NCI-H2081 (cell line): Measurements from ENCODE around the gene SHQ1.

ENCODE experiments used
- DNase-seq, 2 experiments: peaks; one replicate each; lab custom pipeline; 2025; lab: John Stamatoyannopoulos, UW

SHQ1 gene

GRCh38 chr3:72848703-72849081 lies 447 bp upstream of the SHQ1 start:
- DNase-seq: peak in 1 of 2 experiments; percentile 16

- no peak for DNase-seq
These were observed 963 bp downstream of the SHQ1 start for GRCh38 chr3:72847282-72847681.

DNA sequence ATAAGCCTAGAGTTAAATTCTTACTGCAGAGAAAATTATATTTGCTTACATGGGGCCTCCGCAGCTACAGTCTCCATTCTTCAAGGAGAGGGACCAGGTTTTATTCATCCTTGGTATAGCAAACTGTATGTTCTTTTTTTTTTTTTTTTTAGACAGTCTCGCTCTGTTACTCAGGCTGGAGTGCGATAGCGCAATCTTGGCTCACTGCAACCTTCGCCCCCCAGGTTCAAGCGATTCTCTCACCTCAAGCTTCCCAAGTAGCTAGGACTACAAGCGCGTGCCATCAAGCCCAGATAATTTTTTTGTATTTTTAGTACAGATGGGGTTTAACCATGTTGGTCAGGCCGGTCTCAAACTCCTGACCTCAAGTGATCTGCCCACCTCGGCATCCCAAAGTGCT lies 2.1 kb downstream of the SHQ1 start:
- DNase-seq: no peak

DNA sequence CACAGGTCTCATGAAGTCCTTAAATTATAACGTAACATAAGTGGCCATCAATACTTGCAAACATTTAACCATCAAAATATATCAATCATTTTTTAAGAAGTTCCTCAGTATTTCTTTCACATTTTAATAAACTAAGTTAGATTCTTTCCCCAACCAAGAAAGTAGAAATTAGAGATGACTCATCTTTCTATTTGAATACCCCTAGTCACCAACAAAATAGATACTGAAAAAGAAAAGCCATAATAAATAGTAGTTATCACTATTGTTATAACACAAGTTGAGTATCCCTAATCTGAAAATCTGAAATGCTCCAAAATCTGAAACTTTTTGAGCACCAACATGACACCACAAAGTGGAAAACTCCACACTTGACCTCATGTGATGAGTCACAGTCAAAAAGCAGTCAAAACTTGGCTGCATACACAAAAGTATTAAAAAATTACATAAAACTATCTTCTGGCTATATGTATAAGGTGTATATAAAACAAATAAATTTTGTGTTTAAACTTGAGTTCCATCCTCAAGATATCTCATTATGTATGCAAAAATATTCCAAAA lies 3.7 kb downstream of the SHQ1 start:
- no peak for DNase-seq

GRCh38 chr3:72839057-72839456 lies 9.2 kb downstream of the SHQ1 start:
- no peak for DNase-seq

DNA sequence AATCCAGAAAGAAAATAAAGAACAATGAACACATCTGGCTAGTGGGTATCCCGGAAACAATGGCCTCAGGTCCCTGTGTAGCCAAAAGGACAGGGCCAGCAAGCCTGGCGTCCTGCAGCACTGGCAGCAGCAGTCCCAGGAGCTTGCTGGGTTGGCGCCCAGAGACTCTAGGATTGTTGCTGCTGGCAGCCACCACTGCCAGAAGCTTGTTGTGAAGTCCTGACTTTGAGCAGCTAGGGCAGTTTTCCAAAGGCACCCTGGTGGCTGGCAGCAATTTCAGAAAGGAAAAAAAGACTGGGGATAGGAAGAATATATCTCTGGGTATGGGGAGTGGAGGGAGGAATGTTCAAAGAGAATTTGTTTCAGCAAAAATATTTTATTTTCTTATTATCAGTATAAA lies 11.3 kb downstream of the SHQ1 start:
- peak; percentile 4 to 12 for DNase-seq

DNA sequence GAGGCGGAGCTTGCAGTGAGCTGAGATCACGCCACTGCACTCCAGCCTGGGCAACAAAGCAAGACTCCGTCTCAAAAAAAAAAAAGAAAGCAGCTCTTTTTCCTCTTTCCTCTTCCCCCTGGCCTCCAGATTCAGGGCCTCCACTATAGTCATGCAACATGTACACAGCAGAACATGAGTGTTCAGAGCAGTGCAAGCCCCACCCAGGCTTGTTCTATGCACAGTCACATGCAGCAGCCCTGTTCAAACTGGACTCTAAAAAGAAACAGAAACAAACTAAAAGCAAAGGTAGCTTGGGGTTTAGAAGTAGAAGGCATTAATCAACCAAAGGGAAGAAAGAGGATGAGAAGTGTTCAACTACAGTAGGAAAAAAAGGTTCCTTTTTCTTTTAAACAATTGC lies 11.8 kb downstream of the SHQ1 start:
- DNase-seq: no peak

GRCh38 chr3:72830452-72831223 lies 17.6 kb downstream of the SHQ1 start:
- DNase-seq: no peak

DNA sequence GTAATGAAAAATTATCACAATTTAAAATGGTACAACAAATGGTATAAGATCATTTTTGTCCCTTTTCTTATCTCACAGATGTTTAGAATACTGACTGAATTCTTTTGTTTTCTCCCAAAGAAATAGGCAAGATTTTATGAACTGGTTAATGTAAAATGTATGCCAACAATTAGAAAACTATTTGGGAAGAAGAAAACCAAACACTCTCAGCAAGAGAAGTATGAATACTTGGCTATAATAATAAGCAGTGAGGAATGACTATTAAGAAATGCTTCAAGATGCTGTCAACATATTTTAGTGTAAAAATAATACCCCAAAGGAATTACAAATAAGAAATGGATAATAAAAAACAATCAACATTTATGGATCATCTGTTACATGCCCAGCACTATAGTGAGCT lies 18.5 kb downstream of the SHQ1 start:
- DNase-seq: no peak

- DNase-seq: peak; percentile 31 to 82
These were observed 27.0 kb downstream of the SHQ1 start for GRCh38 chr3:72821161-72821781.

GRCh38 chr3:72820415-72820814 lies 27.8 kb downstream of the SHQ1 start:
- peak; percentile 10 to 61 for DNase-seq

DNA sequence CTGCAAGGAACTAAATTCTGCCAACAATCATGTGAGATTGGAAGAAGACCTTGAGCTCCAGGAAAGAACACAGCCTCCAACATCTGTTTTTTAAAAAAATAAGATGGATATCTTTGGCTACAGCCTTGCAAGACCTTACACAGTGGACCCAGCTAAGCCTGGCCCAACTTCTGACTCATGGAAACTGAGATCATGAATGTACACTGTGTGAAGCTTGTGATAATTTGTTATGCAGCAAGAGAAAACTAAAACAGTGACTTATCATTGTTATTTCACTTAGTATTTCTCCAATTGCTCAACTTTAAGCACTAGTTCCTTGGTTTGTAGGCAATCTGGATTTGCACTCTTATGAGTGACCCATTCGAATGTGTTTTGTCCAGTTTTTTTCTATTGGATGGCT lies 29.3 kb downstream of the SHQ1 start:
- no peak for DNase-seq

GRCh38 chr3:72818092-72818773 lies 30.0 kb downstream of the SHQ1 start:
- peak in 1 of 2 experiments; percentile 28 for DNase-seq

DNA sequence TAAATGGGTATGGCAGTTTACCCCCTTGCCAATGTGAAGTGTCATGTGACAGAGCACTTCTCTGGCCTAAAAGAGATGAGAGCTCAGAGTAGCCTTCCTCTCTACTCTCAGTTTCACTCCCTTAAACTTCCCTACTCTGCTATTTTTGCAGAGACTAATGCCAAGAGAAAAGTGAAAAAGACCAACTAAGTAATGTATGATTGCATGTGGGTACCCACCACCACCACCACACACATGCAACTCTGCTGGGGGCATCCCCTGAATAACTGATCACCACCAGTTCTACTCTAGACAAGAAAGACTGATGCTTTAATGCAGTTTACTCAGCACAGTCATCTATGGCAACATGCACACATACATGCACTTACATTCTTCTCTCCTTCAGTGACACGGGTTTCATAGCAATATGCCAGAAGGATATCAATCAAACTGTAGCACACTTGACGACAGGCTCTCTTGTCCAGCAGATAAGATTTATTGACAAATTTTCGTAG lies 31.3 kb downstream of the SHQ1 start:
- no peak for DNase-seq

DNA sequence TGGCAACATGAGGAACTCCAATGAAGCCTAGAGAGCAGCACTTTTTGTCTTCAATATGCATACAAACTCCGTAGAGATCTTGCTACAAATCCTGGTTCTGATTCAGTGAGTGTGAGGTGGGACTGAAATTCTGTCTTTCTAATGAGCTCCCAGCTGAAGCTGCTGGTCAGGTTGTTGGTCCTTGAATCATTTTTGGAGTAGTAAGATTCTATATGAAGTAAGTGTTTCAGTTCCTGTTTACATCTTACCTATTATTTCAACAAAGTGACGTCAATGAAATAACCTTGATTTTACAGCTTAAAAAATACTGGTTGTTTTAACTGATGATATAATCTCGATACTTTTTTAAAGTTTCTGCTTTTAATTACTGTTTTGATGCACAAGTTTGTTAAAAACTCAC lies 33.9 kb downstream of the SHQ1 start:
- no peak for DNase-seq

GRCh38 chr3:72812201-72812600 lies 36.0 kb downstream of the SHQ1 start:
- no peak for DNase-seq

GRCh38 chr3:72811571-72811970 lies 36.7 kb downstream of the SHQ1 start:
- DNase-seq: no peak

DNA sequence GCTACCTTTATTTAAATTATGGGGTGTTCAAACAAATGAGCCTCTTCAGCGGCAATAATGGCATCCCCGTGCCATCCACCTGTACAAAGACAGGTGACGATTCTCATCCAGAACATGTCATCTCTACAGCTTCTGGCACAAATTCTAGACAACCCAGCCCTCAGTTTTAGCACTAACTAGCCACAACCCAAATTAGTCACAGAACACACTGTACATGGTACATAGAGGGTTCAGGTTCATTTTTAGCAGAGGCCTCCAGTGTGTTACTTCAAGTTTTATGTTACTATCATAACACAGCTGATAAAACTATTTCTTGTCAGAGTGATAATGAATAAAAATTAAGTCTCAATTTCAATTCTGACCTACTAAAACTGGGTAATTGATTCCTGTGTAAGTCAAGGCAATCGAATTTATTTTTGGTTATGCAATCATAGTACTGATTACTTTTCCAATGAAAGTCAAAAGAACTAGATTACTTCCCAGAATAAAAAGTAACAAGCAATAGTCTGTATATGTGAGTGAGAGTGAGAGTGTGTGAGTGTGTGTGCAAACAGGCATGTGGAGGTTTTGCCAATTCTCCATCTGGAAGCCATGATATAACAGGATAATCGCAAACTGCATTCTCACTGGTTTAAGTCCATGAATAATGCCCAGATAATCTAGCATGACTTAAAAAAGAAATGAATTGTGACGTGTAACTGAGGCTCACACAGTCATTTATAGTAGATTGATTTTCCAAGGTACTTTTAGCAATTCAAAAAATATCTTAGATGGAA lies 37.4 kb downstream of the SHQ1 start:
- peak; percentile 10 to 78 for DNase-seq

- no peak for DNase-seq
These were observed 38.2 kb downstream of the SHQ1 start for GRCh38 chr3:72810063-72810462.

GRCh38 chr3:72804361-72804760 lies 43.9 kb downstream of the SHQ1 start:
- DNase-seq: no peak

DNA sequence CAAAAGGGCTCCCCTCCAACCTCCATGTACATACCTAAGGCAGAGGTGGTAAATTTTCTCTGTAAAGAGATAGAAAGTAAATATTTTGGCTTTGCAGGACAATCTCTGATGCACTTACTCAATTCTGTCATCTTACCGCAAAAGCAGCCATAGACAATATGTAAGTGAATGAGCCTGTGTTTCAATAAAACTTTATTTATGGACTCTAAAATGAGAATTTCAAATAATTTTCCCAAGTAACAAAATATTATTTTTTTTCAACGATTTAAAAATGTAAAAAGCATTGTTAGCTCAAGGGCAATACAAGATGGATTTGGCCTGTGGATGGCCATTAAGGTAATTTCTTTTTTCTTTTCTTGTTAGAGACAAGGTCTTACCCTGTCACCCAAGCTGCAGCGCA lies 44.7 kb downstream of the SHQ1 start:
- no peak for DNase-seq

- DNase-seq: no peak
These were observed 46.2 kb downstream of the SHQ1 start for GRCh38 chr3:72802001-72802400.
